Naive B cell (primary cell): ENCODE data around the gene ADRM1. TPM values are rescaled to one million over a fixed set of nuclear protein-coding genes. Genes with fewer than 3 reads are reported as not detected.

ENCODE experiments used
- ATAC-seq, 2 donors: fragments of 150-1000 bp; cut with Tn5 transposase; 2 replicates each; pipeline ENCODE4 v1.10.0; 2021; ENCODE audit warnings: low read depth in 2 of 2, mild to moderate bottlenecking in 2 of 2, moderate library complexity in 2 of 2
- DNase-seq: peaks from one replicate; pipeline ENCODE4 v3.0.0; 2022
- H3K27ac Mint-ChIP-seq, 6 donors: one replicate each; pipeline ENCODE4 v1.8.0; 2020 to 2022; ENCODE audit warnings: mild to moderate bottlenecking in 6 of 6, mixed read lengths in 6 of 6, moderate library complexity in 5 of 6, inconsistent platforms in 2 of 6
- H3K27me3 Mint-ChIP-seq, 3 donors: one replicate each; pipeline ENCODE4 v1.8.0; 2021 to 2022; ENCODE audit warnings: mixed read lengths in 3 of 3, mild to moderate bottlenecking in 1 of 3
- H3K36me3 Mint-ChIP-seq, 2 donors: one replicate each; pipeline ENCODE4 v1.8.0; 2020 to 2022; ENCODE audit warnings: mixed read lengths in 2 of 2, inconsistent platforms in 1 of 2, mild to moderate bottlenecking in 1 of 2
- H3K4me1 Mint-ChIP-seq, 3 donors: one replicate each; pipeline ENCODE4 v1.8.0; 2020 to 2022; ENCODE audit warnings: mixed read lengths in 3 of 3, inconsistent platforms in 1 of 3, mild to moderate bottlenecking in 1 of 3, moderate library complexity in 1 of 3
- H3K4me3 Mint-ChIP-seq, 8 donors: one replicate each; pipeline ENCODE4 v1.8.0; 2020 to 2022; ENCODE audit warnings: mild to moderate bottlenecking in 8 of 8, mixed read lengths in 8 of 8, moderate library complexity in 8 of 8, inconsistent platforms in 2 of 8
- H3K9me3 Mint-ChIP-seq, 7 donors: one replicate each; pipeline ENCODE4 v1.8.0; 2020 to 2022; ENCODE audit warnings: mixed read lengths in 7 of 7, mild to moderate bottlenecking in 5 of 7, inconsistent platforms in 2 of 7, moderate library complexity in 1 of 7
- polyA plus RNA-seq, 6 donors: library from polyadenylated mRNA; unstranded; fragments of 300-500 nt; fragmentation: Illumina TruSeq; gene quantifications; one replicate each; pipeline ENCODE4 v1.2.3, GENCODE V29; 2021; ENCODE audit warnings: low read depth in 6 of 6

ADRM1 gene
- polyA plus RNA-seq, 6 donors from 2014 or later, result 75.6 to 111 (median 89.0) TPM

DNA sequence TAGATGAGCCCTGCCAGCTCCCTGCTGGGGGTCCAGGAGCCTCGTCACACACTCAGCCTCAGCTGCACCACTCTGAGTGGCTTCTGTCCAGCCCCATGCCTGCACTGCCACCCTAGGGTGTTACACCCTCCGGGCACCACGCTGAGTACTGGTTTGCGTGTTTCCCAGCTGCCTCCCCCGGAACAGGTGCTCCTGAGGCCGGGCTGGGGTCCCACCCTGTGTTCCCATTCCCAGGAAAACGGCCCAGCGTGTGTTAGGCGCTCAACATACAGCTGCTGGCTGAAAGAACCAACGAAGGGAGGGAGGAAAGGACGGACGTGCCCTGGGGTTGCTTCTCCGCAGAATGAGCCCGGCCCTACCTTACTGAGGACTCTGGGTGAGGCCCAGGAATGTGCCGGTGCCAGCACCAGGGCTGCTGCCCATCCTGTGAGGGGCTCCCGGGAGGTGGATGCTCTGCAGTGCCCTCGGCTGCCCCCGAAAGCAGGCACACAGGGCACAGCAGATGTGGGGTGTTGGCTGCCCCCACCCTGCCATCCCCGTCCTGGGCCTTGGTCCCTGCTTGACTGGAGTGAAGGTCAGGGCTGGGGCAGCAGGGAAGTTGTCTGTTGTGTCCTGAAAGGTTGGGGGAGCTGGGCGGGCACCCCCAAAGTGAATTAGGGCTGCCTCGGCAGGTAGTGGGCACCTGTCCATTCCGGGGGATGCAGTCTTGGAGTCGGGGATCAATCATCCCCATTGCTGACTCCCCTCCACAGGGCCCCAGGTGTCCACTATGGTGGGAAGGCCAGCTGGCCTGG is 48.0 kb downstream of the ADRM1 start:
- Mint-ChIP-seq H3K4me3 (no peak overlapping the region), H3K4me1 (peaks cover 2 to 5% (median 3%) of the 10 kb centered on the region in 3 donors), H3K36me3 (peaks cover 0 to 18% of the 10 kb centered on the region in 2 donors), H3K27me3 (no peaks in the 10 kb centered on the region), H3K27ac (no peak overlapping the region), H3K9me3 (peaks cover 0 to 4% (median 0%) of the 10 kb centered on the region in 7 donors)
- ATAC-seq (no peak), DNase-seq (no peak)

DNA sequence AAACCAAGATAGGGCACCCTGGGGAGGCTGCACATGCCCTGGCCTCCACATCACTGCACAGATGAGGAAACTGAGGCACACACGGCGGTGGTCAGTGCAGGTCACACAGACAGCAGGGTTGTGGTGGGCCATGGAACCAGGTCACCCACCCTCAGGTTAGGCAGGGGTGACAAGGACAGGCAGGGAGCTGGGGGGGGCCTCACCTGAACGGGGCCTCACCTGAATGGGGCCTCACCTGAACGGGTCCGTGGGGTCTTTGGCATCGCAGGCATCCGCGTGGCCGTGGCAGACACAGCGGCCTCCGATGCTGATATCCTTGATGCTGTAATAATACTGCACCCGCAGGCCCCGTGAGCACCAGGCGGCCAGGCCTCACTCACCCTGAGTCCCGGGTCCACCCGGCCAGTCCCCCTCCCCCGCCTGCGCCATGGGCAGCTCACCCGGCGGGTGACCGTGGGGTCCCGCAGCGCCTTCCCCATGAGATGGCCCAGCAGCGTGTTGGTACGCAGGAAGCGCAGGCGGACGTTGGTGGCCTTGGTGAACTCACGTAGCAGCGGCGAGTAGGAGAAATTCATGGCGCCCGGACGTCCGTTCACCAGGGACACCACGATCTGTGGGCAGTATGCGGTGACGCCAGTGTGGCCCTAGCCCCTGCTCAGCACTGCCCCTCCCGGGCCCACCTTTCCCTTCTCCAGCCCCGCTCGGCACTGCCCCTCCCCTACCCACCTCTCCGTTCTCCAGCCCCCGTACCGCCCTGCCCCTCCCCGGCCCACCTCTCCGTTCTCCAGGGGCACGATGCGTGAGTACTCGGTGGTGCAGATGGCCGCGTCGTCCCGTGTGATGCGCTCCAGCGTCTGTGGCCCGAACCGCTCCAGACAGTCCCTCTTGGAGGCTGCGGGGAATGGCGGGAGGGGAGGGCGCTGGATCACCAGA is 48.9 kb downstream of the ADRM1 start:
- H3K9me3 Mint-ChIP-seq, result peaks cover 0 to 4% (median 0%) of the 10 kb centered on the region in 7 donors
- H3K27me3 Mint-ChIP-seq, result no peaks in the 10 kb centered on the region
- no peak for ATAC-seq
- peaks cover 2 to 8% (median 3%) of the 10 kb centered on the region in 3 donors for H3K4me1 Mint-ChIP-seq
- DNase-seq, result no peak
- H3K27ac Mint-ChIP-seq, result no peak overlapping the region
- peaks cover 0 to 18% of the 10 kb centered on the region in 2 donors for H3K36me3 Mint-ChIP-seq
- no peak overlapping the region for H3K4me3 Mint-ChIP-seq

- ATAC-seq (no peak), DNase-seq (no peak)
- H3K9me3 Mint-ChIP-seq, result peaks cover 0 to 4% (median 0%) of the 10 kb centered on the region in 7 donors
- H3K4me1 Mint-ChIP-seq, result peaks cover 2 to 13% (median 3%) of the 10 kb centered on the region in 3 donors
- H3K27ac Mint-ChIP-seq, result no peak overlapping the region
- peak overlapping the region in 1 of 8 donors; percentile 71 for H3K4me3 Mint-ChIP-seq
- peaks cover 0 to 18% of the 10 kb centered on the region in 2 donors for H3K36me3 Mint-ChIP-seq
- no peaks in the 10 kb centered on the region for H3K27me3 Mint-ChIP-seq
Observed at GRCh38 chr20:62352402-62353288, 49.8 kb downstream of the ADRM1 start.

- H3K27me3 Mint-ChIP-seq, result no peaks in the 10 kb centered on the region
- ATAC-seq (no peak), DNase-seq (no peak)
- H3K4me3 Mint-ChIP-seq, result no peak overlapping the region
- H3K9me3 Mint-ChIP-seq, result peaks cover 0 to 4% (median 0%) of the 10 kb centered on the region in 7 donors
- H3K27ac Mint-ChIP-seq, result no peak overlapping the region
- peaks cover 0 to 12% of the 10 kb centered on the region in 2 donors for H3K36me3 Mint-ChIP-seq
- H3K4me1 Mint-ChIP-seq, result peaks cover 3 to 14% (median 3%) of the 10 kb centered on the region in 3 donors
Observed at GRCh38 chr20:62353289-62354030, 50.7 kb downstream of the ADRM1 start.

GRCh38 chr20:62354031-62354808 is 51.4 kb downstream of the ADRM1 start:
- no peak for DNase-seq
- ATAC-seq, result no peak
- H3K27ac Mint-ChIP-seq, result no peak overlapping the region
- peaks cover 0 to 4% of the 10 kb centered on the region in 2 donors for H3K36me3 Mint-ChIP-seq
- peaks cover 0 to 2% (median 0%) of the 10 kb centered on the region in 7 donors for H3K9me3 Mint-ChIP-seq
- H3K4me3 Mint-ChIP-seq, result no peak overlapping the region
- H3K27me3 Mint-ChIP-seq, result no peaks in the 10 kb centered on the region
- peaks cover 5 to 20% (median 6%) of the 10 kb centered on the region in 3 donors for H3K4me1 Mint-ChIP-seq

DNA sequence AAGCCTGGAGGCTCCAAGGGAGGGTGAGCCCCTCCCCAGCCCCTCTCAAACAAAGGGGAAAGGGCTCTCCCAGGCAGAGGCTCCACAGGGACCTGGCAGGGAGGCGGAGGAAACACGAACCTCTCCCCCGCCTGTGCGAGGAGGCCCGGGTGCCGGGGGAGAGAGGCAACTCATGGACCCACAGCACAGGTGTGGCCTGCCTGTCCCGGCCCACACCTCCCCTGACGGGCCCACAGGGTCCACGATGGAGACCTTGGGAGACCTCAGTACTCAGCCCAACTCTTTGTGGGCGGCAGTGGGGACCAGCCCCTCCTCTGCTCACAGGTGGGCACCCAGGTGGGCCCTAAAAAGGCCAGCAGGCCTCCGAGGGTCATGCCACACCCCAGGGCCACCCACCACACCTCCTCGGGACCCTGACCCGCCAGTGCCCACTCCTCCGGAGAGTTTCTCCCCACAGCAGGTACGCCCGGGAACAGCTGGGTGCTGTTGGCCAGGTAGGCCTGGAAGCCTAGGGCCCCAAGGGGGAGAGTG is 52.1 kb downstream of the ADRM1 start:
- H3K9me3 Mint-ChIP-seq, result no peaks in the 10 kb centered on the region
- ATAC-seq, result no peak
- no peaks in the 10 kb centered on the region for H3K27me3 Mint-ChIP-seq
- no peaks in the 10 kb centered on the region for H3K36me3 Mint-ChIP-seq
- no peak overlapping the region for H3K4me3 Mint-ChIP-seq
- no peak overlapping the region for H3K27ac Mint-ChIP-seq
- peaks cover 3 to 16% (median 4%) of the 10 kb centered on the region in 3 donors for H3K4me1 Mint-ChIP-seq
- no peak for DNase-seq

DNA sequence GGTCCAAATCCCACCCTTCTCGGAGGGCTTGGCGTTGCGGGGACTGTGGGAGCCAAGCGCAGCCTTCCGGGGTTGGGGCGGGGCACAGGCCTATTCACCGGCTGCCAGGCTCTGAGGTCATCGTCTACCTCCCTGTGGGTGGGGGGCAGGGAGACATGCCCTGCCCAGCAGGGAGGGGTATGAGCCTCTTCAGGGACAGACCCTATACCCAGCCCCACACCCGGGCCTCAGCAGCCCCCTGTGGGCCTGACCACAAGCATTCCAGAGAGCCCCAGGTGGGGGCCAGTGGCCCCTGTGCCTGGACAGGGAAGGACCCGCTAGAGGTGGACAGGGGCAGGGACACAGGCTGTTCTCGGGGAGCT is 52.7 kb downstream of the ADRM1 start:
- no peak overlapping the region for H3K4me3 Mint-ChIP-seq
- no peaks in the 10 kb centered on the region for H3K9me3 Mint-ChIP-seq

DNA sequence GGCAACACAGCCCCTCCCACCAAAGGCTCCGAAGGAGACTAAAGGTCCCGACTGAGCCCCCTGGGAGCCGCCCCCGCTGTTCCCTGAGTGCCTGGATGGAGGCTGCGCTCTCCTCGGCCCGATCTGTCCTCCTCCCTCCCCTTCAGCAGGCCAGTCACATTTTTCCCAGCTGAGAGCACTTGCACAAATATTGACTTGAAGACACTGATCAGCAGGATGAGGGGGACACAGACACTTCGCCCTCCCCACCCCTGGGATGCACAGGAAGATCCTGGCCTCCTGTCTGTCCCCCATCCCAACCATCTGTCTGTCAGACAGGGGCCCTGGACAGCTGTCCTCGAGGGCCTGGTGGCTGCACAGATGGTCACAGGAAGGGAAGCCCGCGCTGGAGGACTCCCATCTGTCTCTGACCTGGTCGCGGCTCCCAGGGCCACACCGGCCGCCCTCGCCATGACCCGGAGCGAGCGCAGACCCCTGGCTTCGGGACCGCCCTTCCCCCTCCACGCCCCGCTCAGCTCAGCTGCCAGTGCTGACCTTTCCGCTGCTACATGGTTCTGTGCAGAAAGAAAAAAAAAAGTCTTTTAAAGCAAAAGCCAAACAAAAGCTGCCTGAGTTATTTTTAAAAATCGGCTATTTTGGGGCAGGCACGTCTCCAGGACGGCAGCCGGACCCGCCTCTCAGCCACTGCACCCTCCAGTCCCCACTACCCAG is 53.2 kb downstream of the ADRM1 start:
- ATAC-seq (no peak), DNase-seq (no peak)
- H3K9me3 Mint-ChIP-seq, result no peaks in the 10 kb centered on the region
- H3K27ac Mint-ChIP-seq, result no peak overlapping the region
- H3K4me1 Mint-ChIP-seq, result peaks cover 4 to 16% (median 7%) of the 10 kb centered on the region in 3 donors
- H3K4me3 Mint-ChIP-seq, result no peak overlapping the region
- H3K36me3 Mint-ChIP-seq, result no peaks in the 10 kb centered on the region
- no peaks in the 10 kb centered on the region for H3K27me3 Mint-ChIP-seq

More for the DNA sequence above, 52.7 kb downstream of the ADRM1 start:
- no peaks in the 10 kb centered on the region for H3K36me3 Mint-ChIP-seq
- no peak for ATAC-seq
- H3K27me3 Mint-ChIP-seq, result no peaks in the 10 kb centered on the region
- no peak overlapping the region for H3K27ac Mint-ChIP-seq
- no peak for DNase-seq
- peaks cover 4 to 16% (median 7%) of the 10 kb centered on the region in 3 donors for H3K4me1 Mint-ChIP-seq

GRCh38 chr20:62356589-62357186 is 53.9 kb downstream of the ADRM1 start:
- no peaks in the 10 kb centered on the region for H3K27me3 Mint-ChIP-seq
- ATAC-seq, result no peak
- no peak overlapping the region for H3K4me3 Mint-ChIP-seq
- H3K36me3 Mint-ChIP-seq, result no peaks in the 10 kb centered on the region
- DNase-seq, result no peak
- no peak overlapping the region for H3K27ac Mint-ChIP-seq
- no peaks in the 10 kb centered on the region for H3K9me3 Mint-ChIP-seq
- peaks cover 4 to 16% (median 7%) of the 10 kb centered on the region in 3 donors for H3K4me1 Mint-ChIP-seq

DNA sequence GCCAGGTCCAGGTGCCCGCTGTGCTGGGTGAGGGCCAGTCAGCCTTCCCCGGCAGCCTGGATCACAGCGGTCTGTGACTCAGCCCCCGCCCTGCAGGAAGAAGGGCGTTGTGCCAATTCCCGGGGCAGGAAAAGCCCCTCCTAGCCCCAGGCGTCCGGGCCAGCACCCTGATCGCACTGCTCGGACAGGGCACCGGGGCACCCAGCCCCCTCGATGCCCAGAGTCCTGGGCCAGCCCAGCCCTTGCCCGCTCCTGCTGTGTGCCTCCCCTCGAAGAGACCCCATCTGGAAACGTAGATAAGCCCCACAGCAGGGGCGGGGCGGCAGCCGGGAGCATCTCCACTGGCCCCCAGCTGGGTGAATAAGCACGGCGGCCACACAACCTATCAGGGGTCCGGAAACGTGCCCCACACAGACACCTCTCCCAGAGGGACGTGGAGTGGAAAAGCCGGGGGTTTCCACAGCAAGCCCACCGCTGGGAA is 54.4 kb downstream of the ADRM1 start:
- H3K27ac Mint-ChIP-seq, result peak overlapping the region in 1 of 6 donors; percentile 12
- no peaks in the 10 kb centered on the region for H3K36me3 Mint-ChIP-seq
- ATAC-seq (no peak), DNase-seq (no peak)
- H3K4me3 Mint-ChIP-seq, result no peak overlapping the region
- no peaks in the 10 kb centered on the region for H3K9me3 Mint-ChIP-seq
- H3K4me1 Mint-ChIP-seq, result peaks cover 4 to 16% (median 7%) of the 10 kb centered on the region in 3 donors
- H3K27me3 Mint-ChIP-seq, result no peaks in the 10 kb centered on the region

DNA sequence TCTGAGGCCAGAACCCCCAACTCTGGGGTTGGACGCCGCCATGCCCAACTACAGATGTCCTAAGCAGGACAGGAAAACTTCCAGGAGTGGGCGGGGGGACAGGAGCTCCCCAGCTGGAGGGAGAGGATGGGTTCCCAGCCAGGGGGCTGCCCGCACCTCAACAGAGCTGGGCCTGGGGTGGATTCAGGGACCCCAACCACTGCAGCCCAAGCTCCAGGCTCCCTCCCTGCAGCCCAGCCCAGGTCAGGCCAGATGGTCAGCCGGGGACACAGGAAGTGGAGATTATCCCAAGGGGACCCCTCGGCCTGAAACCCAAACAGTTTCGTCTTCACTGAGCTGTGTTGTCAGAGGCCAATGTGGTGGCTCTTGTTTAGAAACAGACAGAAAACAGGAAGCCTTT is 54.9 kb downstream of the ADRM1 start:
- no peaks in the 10 kb centered on the region for H3K9me3 Mint-ChIP-seq
- H3K27me3 Mint-ChIP-seq, result no peaks in the 10 kb centered on the region
- H3K4me3 Mint-ChIP-seq, result no peak overlapping the region
- ATAC-seq (no peak), DNase-seq (no peak)
- H3K27ac Mint-ChIP-seq, result peak overlapping the region in 1 of 6 donors; percentile 12
- peaks cover 4 to 20% (median 9%) of the 10 kb centered on the region in 3 donors for H3K4me1 Mint-ChIP-seq
- no peaks in the 10 kb centered on the region for H3K36me3 Mint-ChIP-seq
